ENCODE measurements around the gene SLC25A1.

DNA sequence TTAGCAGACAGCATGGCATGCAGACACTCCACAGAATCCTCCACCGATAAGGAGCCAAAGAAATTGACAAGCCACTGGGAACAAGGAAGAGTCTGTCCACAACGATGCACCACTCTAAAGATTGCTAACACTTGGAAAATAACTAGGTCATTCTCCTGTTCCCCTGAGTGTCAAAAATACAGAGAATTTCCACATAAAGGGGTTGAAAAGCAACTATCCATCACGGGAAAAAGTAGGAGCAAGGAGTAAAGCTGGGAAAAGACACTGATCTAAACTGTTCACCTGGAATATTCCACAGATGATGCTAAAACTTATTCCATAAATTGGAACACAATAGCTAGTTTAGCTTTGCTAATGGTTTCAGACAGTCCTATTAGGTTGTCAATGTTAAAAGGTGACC, 47.0 kb upstream of the SLC25A1 start:
- TF ChIP-seq, protein P1, sequence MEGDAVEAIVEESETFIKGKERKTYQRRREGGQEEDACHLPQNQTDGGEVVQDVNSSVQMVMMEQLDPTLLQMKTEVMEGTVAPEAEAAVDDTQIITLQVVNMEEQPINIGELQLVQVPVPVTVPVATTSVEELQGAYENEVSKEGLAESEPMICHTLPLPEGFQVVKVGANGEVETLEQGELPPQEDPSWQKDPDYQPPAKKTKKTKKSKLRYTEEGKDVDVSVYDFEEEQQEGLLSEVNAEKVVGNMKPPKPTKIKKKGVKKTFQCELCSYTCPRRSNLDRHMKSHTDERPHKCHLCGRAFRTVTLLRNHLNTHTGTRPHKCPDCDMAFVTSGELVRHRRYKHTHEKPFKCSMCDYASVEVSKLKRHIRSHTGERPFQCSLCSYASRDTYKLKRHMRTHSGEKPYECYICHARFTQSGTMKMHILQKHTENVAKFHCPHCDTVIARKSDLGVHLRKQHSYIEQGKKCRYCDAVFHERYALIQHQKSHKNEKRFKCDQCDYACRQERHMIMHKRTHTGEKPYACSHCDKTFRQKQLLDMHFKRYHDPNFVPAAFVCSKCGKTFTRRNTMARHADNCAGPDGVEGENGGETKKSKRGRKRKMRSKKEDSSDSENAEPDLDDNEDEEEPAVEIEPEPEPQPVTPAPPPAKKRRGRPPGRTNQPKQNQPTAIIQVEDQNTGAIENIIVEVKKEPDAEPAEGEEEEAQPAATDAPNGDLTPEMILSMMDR (IDR thresholded peaks at IDR 0.05), result no peak
- TF ChIP-seq, protein P2, sequence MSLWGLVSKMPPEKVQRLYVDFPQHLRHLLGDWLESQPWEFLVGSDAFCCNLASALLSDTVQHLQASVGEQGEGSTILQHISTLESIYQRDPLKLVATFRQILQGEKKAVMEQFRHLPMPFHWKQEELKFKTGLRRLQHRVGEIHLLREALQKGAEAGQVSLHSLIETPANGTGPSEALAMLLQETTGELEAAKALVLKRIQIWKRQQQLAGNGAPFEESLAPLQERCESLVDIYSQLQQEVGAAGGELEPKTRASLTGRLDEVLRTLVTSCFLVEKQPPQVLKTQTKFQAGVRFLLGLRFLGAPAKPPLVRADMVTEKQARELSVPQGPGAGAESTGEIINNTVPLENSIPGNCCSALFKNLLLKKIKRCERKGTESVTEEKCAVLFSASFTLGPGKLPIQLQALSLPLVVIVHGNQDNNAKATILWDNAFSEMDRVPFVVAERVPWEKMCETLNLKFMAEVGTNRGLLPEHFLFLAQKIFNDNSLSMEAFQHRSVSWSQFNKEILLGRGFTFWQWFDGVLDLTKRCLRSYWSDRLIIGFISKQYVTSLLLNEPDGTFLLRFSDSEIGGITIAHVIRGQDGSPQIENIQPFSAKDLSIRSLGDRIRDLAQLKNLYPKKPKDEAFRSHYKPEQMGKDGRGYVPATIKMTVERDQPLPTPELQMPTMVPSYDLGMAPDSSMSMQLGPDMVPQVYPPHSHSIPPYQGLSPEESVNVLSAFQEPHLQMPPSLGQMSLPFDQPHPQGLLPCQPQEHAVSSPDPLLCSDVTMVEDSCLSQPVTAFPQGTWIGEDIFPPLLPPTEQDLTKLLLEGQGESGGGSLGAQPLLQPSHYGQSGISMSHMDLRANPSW (CRISPR knock-in tag; conservative IDR thresholded peaks at IDR 0.05; ENCODE audit: low read depth), result no peak
- no peak for TF ChIP-seq ZBTB21 (CRISPR knock-in tag; IDR thresholded peaks at IDR 0.05; ENCODE audit: borderline replicate concordance)
- no peak for TF ChIP-seq NR2C2 (CRISPR knock-in tag; IDR thresholded peaks at IDR 0.05)
- no peak for TF ChIP-seq JUN (CRISPR knock-in tag; IDR thresholded peaks at IDR 0.05)
- TF ChIP-seq EMX1 (CRISPR knock-in tag; IDR thresholded peaks at IDR 0.05), result no peak
- TF ChIP-seq ZNF121 (CRISPR knock-in tag; IDR thresholded peaks at IDR 0.05), result no peak
- TF ChIP-seq FOXK1 (CRISPR knock-in tag; IDR thresholded peaks at IDR 0.05), result no peak
